Activated naive CD4-positive, alpha-beta T cell treated with anti-CD3 and anti-CD28 coated beads for 36 hours (primary cell): ENCODE data around the gene VILL. TPM values are rescaled to one million over a fixed set of nuclear protein-coding genes. Genes with fewer than 3 reads are reported as not detected.
"Not testable (repeated sequence)": the region's sequence is repeated elsewhere in the genome, so short reads cannot be mapped to it uniquely, and the experiment has no call there.

ENCODE experiments used
- CTCF ChIA-PET: fragments of 350-600 bp; sonication (Branson Sonifier 250); formaldehyde crosslinking; loops from one replicate; lab custom pipeline; 2021; ENCODE audit warnings: antibody characterized with exemption; lab: Charles Lee
- DNase-seq: peaks from one replicate; pipeline ENCODE4 v3.0.0-alpha.2; 2020
- H3K27ac Mint-ChIP-seq: one replicate; pipeline ENCODE4 v1.8.0; 2021; ENCODE audit warnings: mild to moderate bottlenecking, mixed read lengths
- H3K27me3 Mint-ChIP-seq: one replicate; pipeline ENCODE4 v1.8.0; 2021; ENCODE audit warnings: low read depth, mixed read lengths
- H3K36me3 Mint-ChIP-seq: one replicate; pipeline ENCODE4 v1.8.0; 2021; ENCODE audit warnings: low read depth, mixed read lengths
- H3K4me1 Mint-ChIP-seq: one replicate; pipeline ENCODE4 v1.8.0; 2021; ENCODE audit warnings: low read depth, mixed read lengths
- H3K4me3 Mint-ChIP-seq: one replicate; pipeline ENCODE4 v1.8.0; 2021; ENCODE audit warnings: mild to moderate bottlenecking, moderate library complexity, mixed read lengths
- H3K9me3 Mint-ChIP-seq: one replicate; pipeline ENCODE4 v1.8.0; 2021; ENCODE audit warnings: mixed read lengths
- intact Hi-C: fragments of 100-400 bp; cut with micrococcal nuclease; formaldehyde crosslinking; loops from one replicate; pipeline ENCODE4 v1.15.1; 2023
- microRNA-seq: library from miRNA; unstranded; fragments of <30 nt; microRNA quantifications from one replicate; pipeline ENCODE4 v1.2.0, GENCODE V29; 2022; ENCODE audit warnings: borderline microRNAs expressed, borderline replicate concordance
- total RNA-seq, 2 experiments: library from RNA; stranded (reverse); gene quantifications; one replicate each; pipeline ENCODE4 v1.2.3, GENCODE V29; 2021

Gene VILL
- total RNA-seq, 2 experiments from 2014 or later, result 13.7 to 14.2 TPM

- intact Hi-C loops, result loop anchor here (1.0 kb wide), 1 partner anchor 16 kb away; no protein-coding TSS in a partner anchor
- CTCF ChIA-PET, result not testable (repeated sequence)
Measured at GRCh38 chr3:38053813-38054498, 63.4 kb downstream of the VILL start.

GRCh38 chr3:38054499-38055001 is 64.0 kb downstream of the VILL start:
- intact Hi-C loops, result loop anchor here (1.0 kb wide), 1 partner anchor 16 kb away; no protein-coding TSS in a partner anchor

More at GRCh38 chr3:38053813-38054498, 63.4 kb downstream of the VILL start:
- H3K9me3 Mint-ChIP-seq, H3K36me3 Mint-ChIP-seq, H3K27ac Mint-ChIP-seq, H3K4me1 Mint-ChIP-seq, DNase-seq, H3K27me3 Mint-ChIP-seq, H3K4me3 Mint-ChIP-seq: not testable (repeated sequence)

More at GRCh38 chr3:38054499-38055001, 64.0 kb downstream of the VILL start:
- peak; percentile 18 for DNase-seq
- no peaks in the 10 kb centered on the region for H3K36me3 Mint-ChIP-seq
- no peaks in the 10 kb centered on the region for H3K9me3 Mint-ChIP-seq
- H3K4me1 Mint-ChIP-seq, result peaks cover 7% of the 10 kb centered on the region
- no peaks in the 10 kb centered on the region for H3K27me3 Mint-ChIP-seq
- CTCF ChIA-PET, result no interaction called here
- no peak overlapping the region for H3K4me3 Mint-ChIP-seq
- H3K27ac Mint-ChIP-seq, result no peak overlapping the region

Small RNAs within 50 kb of the gene (microRNA-seq; reads per million reads assigned to microRNA genes)
- 7.1 reads per million, percentile 11 among the genes with 10 or more reads in this experiment for gene MIR26A1

Other genes starting within 250 kb of the VILL start
- gene CTDSPL, start 128.9 kb upstream of the VILL start, total RNA-seq, result 1 to 10 TPM; 3.7 to 5.0 TPM
- gene PLCD1, start 38.9 kb downstream of the VILL start, total RNA-seq, result 10 to 100 TPM; 10.6 to 10.8 TPM
- under 1 TPM; 0.17 to 0.19 TPM for gene DLEC1, start 48.4 kb downstream of the VILL start, total RNA-seq
- 10 to 100 TPM; 57.5 to 58.7 TPM for gene ACAA1, start 146.3 kb downstream of the VILL start, total RNA-seq
- gene MYD88, start 147.9 kb downstream of the VILL start, total RNA-seq, result 10 to 100 TPM; 16.6 to 19.3 TPM
- gene OXSR1, start 174.8 kb downstream of the VILL start, total RNA-seq, result 10 to 100 TPM; 33.8 to 35.0 TPM